NCI-H510A treated with DMSO at 0.1 percent for 48 hours (cell line): Measurements from ENCODE around the gene LY9.

Experiments used
- DNase-seq: peaks from one replicate; lab custom pipeline; 2025; lab: John Stamatoyannopoulos, UW

LY9 gene

DNA sequence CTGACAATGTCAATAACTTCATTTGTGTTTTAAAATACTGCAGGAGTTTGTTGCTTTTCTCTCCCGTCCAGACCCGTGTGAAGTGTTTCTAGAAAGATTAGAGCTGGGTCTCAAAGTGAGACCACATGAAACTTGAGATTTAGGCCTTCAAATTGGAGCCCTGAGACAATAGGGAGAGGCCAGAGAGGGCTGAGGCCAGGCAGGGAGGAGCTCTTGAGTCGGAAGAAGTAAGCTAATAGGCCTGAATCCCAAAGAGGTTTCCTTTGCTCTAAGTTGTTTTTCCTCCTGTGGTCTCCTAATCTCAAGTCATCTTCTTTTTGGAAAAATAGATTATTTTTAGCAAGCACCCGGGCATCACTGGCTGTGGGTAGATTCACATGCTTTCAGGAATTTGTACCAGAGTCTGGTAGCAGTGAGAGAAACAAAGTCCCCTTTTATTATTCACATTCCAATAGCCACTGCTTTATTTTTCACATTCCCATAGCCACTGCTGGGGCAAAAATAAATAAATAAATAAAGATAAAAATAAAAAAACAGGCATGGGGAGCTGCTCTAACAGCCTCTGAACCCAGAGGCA is 41.1 kb downstream of the LY9 start:
- DNase-seq: no peak

DNA sequence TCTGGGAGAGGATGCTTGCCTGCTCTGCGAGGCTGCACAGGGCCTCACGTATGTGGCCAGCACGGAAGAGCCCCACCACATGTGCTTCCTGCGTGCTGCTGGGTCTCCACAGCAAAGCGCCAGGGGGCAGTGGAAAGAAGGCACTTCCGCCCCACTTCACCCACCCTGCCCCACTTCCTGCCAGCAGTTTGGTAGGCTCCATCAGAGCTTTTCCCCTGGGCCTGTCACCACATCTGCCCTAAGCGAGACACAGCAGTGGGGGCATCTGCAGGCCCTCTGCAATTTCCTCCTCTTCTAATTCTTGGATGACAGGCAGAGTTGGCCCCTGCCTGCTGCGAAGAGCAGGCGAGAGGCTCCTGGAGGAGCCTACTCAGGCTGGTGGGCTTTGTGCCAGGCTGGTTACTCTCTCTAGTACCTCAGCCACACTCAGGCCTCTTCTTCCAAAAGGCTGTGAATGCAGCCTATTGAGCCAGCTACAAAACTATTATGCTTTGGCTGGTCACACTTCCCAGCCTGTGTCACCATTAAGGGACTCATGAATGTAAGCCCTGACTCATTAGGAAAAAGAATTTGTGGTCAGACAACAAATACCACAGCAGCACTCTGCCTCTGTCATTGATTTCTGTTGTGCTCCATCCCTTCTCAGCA is 41.7 kb downstream of the LY9 start:
- DNase-seq: no peak

DNA sequence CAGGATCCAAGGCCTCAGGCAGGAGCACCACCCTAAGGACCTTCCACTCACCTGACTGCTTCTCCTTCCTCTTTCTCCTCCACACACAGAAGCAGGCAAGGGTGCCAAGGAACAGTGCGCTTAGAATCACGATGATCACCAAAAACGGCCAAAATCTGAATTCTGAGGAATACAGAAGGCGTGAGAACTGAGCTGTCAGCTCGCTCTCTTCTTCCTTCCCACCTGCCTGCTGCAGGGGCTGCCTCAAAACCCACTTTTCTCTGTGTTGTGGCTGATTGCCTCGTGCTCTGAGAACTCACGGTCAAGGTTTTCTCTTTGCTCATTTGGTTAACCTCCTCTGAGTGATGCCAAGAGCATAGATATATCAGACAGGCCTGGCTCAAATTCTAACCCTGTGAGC is 42.9 kb downstream of the LY9 start:
- no peak for DNase-seq

DNA sequence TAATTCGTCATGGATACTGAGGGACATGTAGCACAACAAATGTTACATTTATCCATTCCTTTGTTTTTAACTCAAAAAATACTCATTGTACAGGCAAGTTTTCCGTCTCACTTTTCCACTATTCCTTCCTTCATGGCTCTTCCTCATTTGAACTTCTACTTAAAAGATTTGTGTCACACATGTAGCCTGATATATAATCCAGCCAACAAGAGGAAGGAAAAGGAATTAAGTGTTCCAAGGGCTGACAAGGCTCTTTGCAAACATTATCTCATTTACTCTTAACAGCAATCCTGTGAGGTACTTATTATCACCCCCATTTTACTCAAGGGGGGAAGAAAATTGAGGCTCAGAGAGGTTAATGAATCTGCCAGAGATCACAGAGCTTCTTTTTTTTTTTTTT is 43.8 kb downstream of the LY9 start:
- DNase-seq: no peak

DNA sequence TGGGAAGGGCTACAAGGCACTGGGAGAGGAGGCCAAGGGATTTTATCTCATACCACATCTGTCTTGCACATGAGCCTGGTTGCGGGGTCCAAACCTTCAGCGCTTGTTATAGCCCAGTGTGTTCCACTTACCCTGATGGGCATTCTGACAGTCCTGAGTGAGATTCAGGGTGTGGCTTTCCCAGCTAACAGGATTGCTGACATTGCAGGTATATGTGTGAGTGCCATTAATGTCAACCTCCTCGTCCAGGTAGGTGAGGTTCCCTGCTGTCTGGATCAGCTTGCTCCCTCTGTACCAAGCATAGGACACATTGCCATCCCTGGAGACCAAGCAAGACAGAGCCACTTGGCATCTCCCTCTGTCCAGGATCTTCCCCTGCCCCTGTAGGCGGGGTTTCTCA is 45.1 kb downstream of the LY9 start:
- DNase-seq: no peak

DNA sequence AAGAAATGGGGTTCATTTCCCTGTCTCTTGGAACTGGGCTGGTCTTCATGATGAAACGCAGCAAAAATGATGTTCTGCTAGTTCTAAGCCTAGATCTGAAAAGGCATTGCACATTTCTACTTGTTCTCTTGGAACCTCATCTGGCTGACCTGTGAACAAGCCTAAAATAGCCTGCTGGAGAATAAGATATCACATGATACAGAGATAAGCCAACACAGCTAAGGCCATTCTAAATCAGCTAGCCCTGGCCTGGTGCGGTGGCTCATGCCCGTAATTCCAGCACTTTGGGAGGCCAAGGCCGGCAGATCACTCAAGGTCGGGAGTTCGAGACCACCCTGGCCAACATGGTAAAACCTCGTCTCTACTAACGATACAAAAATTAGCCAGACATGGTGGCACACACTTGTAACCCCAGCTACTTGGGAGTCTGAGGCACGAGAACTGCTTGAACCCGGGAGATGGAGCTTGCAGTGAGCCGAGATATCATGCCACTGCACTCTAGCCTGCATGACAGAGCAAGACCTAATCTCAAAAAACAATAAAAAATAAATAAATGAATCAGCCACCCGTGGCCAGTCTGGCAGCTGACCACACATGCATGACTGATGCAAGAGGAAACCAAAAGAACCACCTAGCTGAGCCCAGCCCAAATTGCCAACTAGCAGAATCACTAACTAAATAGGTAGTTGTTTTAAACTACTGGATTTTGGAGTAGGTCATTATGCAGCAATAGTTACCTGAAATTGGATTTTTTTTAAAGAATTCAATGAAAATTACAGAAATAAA is 48.7 kb downstream of the LY9 start:
- DNase-seq: no peak

DNA sequence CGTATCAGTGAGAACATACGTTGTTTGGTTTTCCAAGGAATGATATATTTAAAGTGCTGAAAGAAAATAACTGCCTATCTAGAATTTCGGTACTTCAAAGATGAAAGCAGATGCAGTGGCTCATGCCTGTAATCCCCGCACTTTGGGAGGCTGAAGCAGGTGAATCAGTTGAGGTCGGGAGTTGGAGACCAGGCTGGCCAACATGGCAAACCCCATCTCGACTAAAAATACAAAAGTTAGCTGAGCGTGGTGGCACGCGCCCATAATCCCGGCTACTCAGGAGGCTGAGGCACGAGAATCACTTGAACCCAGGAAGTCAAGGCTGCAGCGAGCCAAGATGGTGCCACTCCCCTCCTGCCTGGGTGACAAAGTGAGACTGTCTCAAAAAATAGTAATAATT is 50.3 kb downstream of the LY9 start:
- no peak for DNase-seq

DNA sequence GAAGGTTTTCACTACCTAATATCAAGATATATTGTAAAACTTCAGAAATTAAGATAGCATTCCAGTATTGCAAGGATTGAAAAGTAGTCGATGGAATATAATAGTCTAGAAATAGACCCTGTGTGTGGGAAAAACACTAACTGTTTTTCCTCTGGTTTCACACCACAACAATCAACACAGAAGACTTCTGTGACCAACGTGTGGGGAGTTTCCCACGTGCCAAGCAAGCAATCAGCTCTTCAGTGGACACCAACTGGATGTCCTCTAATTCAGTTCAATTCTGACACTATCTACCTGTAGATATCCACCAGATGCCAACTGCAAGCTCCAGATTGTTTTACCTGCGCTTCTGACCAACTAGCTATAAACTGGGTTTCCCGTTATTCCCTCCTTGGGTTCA is 54.6 kb downstream of the LY9 start:
- DNase-seq: no peak

DNA sequence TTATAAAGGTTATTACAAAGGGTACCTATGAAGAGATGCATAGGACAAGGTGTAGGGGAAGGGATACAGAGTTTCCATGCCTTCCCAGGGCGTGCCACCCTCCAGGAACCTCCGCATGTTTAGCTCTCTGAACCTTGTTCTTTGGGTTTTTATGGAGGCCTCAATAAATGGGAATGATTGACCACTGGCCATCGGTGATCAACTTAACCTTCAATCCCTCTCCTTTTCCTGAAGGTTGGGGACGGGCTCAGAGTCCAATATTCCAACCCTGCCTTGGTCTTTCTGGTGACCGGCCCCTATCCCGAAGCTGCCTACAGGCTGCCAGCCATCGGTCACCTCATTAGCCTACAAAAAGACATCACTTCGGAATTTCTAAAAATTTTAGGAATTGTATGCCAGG is 55.0 kb downstream of the LY9 start:
- DNase-seq: no peak

DNA sequence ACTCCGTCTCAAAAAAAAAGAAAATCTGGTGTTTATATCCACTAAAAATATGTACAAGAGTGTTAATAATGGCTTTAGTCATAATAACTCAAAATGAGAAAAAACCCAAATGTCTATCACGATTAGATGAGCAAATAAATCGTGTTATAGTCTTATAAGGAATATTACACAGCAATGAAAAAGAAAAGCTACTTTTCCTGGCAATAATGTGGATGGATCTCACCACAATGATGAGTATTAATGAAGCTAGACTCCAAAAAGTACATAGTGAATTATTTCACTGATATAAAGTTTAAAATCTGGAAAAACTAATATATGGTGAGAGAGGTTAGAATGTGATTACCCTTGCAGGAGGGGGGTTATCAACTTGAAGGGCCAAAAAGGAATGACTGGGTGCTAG is 57.0 kb downstream of the LY9 start:
- DNase-seq: no peak

DNA sequence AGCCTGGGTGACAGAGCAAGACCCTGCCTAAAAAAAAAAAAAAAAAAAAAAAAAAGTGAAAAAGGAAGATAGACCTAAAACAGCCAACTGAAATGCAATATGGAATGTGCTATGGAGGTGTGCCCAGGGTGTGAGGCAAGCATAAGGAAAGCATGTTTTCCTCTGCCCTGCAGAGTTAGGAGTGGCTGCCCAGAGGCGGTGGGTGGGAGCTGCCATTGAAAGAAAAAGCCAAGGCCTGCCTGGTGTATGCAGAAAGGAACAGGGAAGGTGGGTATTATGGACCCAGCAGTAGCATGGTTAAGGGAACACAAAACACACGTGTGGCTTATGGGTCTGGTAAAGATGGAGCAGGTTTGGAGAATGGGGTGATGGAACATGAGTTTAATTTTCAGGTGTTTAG is 57.8 kb downstream of the LY9 start:
- DNase-seq: no peak

DNA sequence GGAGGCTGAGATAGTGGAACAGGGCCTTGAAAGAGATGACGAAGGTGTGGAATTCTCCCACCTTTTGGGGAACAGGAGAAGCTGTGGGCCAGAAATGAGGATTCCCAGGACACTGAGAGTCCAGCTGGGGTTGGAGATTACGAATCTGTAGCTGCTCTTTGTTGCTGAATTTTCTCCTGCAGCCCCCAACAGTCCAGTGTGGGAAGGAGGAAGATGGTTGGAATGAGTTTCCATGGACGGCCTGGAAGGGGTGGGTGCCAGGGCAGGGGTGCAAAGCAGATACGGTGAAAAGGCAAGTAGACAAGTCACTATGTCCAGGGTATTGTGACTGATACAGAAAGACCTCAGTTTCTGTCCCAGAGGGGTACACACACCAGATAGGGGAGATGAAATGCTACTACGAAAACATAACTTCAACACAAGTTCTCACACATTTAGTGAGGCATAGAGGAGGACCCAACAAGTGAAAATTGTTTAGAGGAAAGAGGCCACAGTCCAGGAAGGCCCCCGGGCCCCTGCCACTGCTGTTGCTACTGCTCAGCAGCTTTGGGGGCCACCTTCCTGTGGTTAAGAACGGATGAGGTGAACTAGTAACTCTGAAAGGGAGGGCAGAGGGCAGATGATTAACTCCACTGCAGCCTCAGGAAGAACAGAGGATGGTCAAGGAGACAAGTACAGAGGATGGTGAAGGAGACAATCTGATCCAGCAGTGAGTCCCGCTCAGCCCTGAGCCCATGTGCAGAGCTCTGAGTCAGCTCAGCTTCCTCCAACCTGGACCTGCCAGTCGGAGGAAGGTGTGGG is 59.4 kb downstream of the LY9 start:
- no peak for DNase-seq

DNA sequence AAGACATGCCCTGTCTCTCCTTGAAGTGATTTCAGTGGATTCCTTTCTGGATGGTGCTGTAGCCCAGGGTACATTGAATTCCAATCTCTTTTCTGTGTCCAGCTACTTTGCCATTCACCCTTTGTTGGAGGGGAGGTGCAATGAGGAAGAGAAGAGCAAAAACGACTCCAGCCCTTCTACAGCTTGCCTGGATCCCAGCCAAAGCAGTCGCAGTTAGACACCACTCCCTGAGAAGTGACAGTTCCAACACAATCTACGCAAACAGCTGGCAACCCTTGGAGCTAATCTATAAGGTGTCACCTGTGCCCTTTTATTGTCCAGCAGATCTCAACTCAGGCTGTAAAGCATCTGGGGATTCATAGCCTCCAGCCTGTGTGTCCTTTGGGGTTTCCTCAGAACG is 62.1 kb downstream of the LY9 start:
- DNase-seq: no peak

DNA sequence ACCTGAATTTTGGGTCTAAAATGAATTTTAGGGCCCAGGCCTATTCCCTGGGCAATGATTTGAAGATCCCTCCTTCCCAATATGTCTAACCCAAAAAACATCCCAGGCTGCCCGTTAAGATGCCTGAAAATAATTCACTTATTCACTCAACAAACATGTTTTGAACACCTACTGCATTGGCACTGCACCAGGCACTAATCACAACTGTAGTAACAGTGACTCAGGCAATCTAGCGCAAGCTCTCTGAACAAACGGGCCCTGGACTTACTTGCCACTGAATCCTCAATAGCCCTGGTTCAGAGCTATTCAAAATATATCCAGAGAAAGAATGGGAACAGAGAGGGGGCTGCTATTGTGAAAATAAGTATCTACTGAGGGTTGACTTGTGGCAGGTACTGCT is 62.5 kb downstream of the LY9 start:
- no peak for DNase-seq

DNA sequence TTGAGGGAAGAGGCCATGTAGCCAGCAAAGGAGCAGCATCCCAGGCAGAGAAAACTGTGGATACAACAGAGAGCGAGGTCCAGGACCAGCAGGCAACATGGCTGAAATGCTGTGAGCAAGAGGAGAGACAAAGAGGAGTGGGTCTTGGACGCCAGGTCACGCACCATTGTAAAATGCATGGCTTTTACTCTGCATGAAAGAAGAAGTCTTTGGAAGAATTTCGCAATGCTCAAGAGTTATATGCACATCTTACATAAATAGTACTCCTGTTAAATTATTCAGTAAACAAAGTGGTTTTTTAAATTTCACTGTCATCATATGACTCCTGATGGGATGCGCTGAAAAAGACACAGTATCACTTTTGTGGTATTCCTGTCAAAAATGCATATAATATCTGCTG is 63.2 kb downstream of the LY9 start:
- DNase-seq: no peak

DNA sequence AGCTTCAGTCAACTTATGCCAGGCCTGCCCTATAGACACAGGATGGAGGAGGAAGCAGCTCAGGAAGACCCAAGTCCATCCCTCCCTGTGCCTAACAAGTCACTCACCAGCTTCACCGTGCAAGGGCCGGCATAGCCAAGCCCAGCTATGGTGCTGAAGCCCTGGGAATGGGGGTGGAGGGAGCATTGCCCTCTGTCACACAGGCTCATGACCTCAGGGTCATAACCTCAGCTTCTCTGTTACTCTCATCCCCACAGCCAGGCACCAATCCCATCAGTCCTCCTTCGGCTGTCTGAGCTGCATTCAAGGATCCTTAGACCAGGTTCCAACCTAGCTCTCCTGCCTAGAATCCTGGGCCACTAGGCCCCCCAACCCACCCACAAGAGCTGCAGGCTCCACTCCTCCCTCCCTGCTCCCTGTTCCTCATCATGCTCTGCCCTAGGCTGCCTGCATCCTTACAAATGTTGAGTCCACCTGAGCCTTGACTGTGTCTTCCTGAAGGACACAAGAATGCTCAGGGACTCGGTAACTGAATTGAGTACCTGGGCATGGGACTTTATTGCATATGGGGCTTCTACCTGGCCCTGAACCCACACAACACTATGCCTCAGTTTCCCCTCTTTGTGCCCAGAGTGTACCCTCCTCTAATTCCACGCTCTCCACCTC is 65.0 kb downstream of the LY9 start:
- no peak for DNase-seq

DNA sequence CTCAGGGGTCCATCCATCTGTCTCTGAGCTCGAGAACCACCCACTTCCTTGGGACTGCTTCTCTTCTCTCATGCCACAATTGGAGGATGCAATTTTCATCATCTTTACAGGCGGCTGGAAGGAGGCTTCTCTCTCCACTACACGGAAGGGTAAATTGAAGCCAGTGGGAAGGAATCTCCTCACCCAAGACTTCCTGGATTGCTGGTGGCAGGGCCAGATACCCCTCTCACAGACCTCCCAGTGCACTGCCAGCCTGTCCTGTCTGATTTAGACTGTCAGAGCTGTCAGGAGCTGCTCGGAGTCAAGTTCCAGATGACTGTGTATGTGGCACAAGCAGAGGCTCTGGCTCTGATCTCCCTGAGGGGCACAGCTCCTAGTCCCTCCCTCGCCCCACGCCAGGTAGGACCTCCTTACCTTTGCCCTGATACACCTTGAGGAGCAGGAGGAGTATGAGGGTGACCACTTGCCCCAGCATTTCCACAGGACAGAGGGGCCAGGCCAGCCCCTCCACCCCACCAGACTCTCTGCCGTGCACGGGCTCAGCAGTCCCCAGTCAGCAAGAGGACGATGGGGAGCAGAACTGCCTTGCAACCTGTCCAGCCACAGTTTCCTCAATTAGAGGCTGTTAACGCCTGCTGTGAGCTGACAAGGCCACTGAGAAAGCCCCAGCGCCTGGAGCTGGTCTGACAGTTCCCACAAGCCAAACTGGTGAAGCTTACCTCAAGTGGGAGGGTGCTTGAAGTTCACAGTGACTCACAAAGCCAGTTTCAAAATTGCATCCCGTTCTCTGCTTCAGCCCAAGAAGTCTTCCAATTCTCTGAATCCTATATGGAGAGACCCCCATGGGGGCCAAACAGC is 66.5 kb downstream of the LY9 start, which contains the start of gene CD244:
CD244 (minus strand) TSS at position 685 of the 858 bp plus-strand sequence; CDS start at position 475, 210 bp downstream.
- no peak for DNase-seq

DNA sequence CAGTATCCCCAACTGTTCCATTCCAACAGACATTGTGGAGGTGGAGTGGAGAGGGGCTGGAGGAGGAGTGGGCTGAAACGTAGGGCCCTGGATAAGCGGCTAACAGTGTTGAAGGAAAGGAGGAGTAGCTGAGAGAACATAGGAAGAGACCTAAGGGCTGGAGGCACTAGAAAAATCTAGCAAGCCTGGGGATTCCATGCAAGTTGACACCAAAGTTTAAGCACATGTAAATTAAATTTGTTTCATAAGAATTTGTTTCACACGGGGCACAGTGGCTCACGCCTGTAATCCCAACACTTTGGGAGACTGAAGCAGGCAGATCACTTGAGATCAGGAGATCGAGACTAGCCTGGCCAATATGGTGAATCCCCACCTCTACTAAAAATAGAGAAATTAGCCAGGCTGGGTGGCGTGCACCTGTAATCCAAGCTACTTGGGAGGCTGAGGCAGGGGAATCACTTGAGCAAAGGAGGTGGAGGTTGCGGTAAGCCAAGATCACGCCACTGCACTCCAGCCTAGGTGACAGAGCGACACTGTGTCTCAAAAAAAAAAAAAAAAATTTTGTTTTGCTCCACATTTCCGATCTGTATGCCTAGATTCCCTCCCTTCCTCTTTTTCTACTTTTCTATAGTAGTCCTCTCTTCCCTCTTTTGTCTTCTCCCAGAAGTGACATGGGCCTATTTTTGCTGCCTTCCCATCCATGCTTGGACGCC is 67.2 kb downstream of the LY9 start:
- DNase-seq: no peak

DNA sequence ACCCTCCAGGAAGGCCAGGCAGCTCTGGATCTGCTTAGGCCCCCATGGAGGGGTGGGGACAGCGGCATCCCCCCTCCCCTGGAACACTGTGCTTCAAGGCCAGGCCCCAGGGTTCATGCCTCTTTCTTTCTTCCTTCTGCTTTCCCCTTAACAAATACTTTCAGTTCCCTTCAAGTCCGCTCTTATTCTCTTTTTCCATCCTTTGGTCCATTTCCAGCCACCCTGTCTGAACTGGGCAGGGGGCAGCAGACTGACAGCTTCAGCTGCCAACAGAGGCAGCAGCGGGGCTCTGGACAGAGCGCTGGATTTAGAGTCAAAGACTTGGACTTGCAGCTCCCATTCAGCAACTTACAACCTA is 67.8 kb downstream of the LY9 start:
- DNase-seq: no peak

DNA sequence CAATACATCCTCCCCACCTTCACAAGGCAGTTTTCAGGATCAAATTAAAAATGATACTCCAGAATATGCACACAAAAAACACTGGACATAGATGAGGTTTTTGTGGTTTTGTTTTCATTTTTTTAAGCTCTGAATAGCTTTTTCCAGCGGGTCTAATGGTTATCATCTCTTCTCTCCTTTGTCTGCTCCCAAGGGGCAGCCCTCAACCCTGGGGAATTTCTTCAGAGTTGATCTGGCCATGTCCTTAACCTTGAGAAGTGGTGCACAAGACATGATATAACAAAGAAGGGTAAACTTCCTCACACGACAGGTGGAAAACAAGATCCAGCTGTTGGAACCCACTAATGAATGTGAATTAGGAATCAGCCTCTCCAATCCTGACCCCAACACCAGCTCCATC is 68.2 kb downstream of the LY9 start:
- no peak for DNase-seq

DNA sequence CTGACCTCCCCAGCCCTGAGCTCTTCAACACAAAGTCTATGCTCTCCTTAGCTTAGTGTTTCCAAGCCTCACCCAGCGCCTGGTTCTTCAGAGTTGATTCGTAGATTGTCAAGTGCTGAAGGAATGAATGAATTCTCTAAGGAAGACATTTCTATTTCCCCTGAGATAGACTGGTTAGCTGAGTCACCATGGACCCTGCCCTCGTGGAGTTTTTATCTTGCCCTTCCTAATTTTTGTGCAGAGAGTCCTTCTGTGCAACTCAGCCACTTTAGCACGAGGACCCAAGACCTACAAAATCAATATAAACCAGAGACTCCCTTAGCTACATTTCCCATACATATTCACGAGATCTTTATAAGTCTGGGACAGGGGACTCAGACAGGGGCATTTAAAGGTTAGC is 69.4 kb downstream of the LY9 start:
- no peak for DNase-seq
